A673 (cell line): ENCODE data around the gene DIP2C. TPM values are rescaled to one million over a fixed set of nuclear protein-coding genes. Genes with fewer than 3 reads are reported as not detected.

Experiments used
- BruUV-seq: library from RNA; stranded (reverse); fragments of 400-500 nt; replicated peaks from 2 replicates; lab custom pipeline; 2021; lab: Mats Ljungman, UMichigan
- CTCF ChIA-PET: fragments of 300-600 bp; sonication (Branson Sonifier 250); formaldehyde crosslinking; loops from one replicate; lab custom pipeline; 2022; ENCODE audit warnings: antibody characterized with exemption; lab: Charles Lee
- POLR2A ChIA-PET: fragments of 300-600 bp; sonication (Branson Sonifier 250); formaldehyde crosslinking; loops from one replicate; lab custom pipeline; 2022; ENCODE audit warnings: antibody characterized with exemption; ENCODE audit not compliant: low non-redundant PET; lab: Charles Lee
- DNase-seq: peaks from one replicate; pipeline ENCODE4 v3.0.0-alpha.2; 2015; ENCODE audit warnings: low spot score
- H3K27ac ChIP-seq: fragments of 200-600 bp; sonication (generic); 2 replicates; pipeline ENCODE4 v1.5.1; 2016; ENCODE audit warnings: mixed run types, low read depth, mild to moderate bottlenecking, mixed read lengths, antibody characterized with exemption, low read length; ENCODE audit not compliant: poor library complexity, severe bottlenecking
- H3K27me3 ChIP-seq: fragments of 200-600 bp; sonication (generic); replicated peaks from 2 replicates; pipeline ENCODE4 v1.6.1; 2017; ENCODE audit warnings: mixed run types, low read depth, mild to moderate bottlenecking, mixed read lengths, antibody characterized with exemption, low read length; ENCODE audit not compliant: insufficient read depth, poor library complexity
- H3K36me3 ChIP-seq: fragments of 200-600 bp; sonication (generic); 2 replicates; pipeline ENCODE4 v1.6.1; 2016; ENCODE audit warnings: mixed run types, mild to moderate bottlenecking, mixed read lengths, antibody characterized with exemption, low read length; ENCODE audit not compliant: insufficient read depth, poor library complexity, severe bottlenecking
- H3K4me1 ChIP-seq: fragments of 200-600 bp; sonication (generic); 2 replicates; pipeline ENCODE4 v1.6.1; 2017; ENCODE audit warnings: mixed run types, mild to moderate bottlenecking, mixed read lengths, antibody characterized with exemption, low read length; ENCODE audit not compliant: insufficient read depth, poor library complexity, severe bottlenecking
- H3K4me3 ChIP-seq: fragments of 200-600 bp; sonication (generic); 2 replicates; pipeline ENCODE4 v1.5.1; 2016; ENCODE audit warnings: low read depth, mixed run types, mild to moderate bottlenecking, mixed read lengths, low read length; ENCODE audit not compliant: poor library complexity, severe bottlenecking
- H3K9me3 ChIP-seq: fragments of 200-600 bp; sonication (generic); 2 replicates; pipeline ENCODE4 v1.6.1; 2016; ENCODE audit warnings: mixed run types, low read depth, mild to moderate bottlenecking, mixed read lengths, antibody characterized with exemption, low read length; ENCODE audit not compliant: poor library complexity, severe bottlenecking
- CTCF ChIP-seq: fragments of 300-800, 200-600 bp; sonication (generic); conservative IDR thresholded peaks from 2 replicates; pipeline ENCODE4 v1.5.1; 2017; ENCODE audit warnings: low read depth, mild to moderate bottlenecking, antibody characterized with exemption, low read length, moderate library complexity, mixed read lengths
- EZH2 ChIP-seq: fragments of 200-600 bp; sonication (generic); IDR thresholded peaks from 2 replicates; pipeline ENCODE4 v1.6.1; 2017; ENCODE audit warnings: borderline replicate concordance, low read depth, mild to moderate bottlenecking, mixed read lengths, antibody characterized with exemption, low read length; ENCODE audit not compliant: poor library complexity, severe bottlenecking
- intact Hi-C: fragments of 100-400 bp; cut with micrococcal nuclease; formaldehyde crosslinking; loops from one replicate; pipeline ENCODE4 v1.10.0; 2022; ENCODE audit not compliant: unreplicated experiment
- total RNA-seq: library from RNA; stranded (reverse); gene quantifications from 2 replicates; pipeline ENCODE4 v1.2.3, GENCODE V29; 2021

The DIP2C gene
- total RNA-seq, 1 experiment from 2014 or later: 13.2 TPM

GRCh38 chr10:631266-631665, 58.2 kb downstream of the DIP2C start:
- BruUV-seq: no TSS peak
- no peaks in the 10 kb centered on the region for H3K27me3 ChIP-seq
- H3K27ac ChIP-seq: no peak overlapping the region
- ChIA-PET POLR2A (no interaction called here), CTCF (no interaction called here)
- no peaks in the 10 kb centered on the region for H3K36me3 ChIP-seq
- DNase-seq: no peak
- no peak overlapping the region for H3K4me3 ChIP-seq
- H3K4me1 ChIP-seq: peaks cover 12% of the 10 kb centered on the region
- H3K9me3 ChIP-seq: no peaks in the 10 kb centered on the region
- TF ChIP-seq CTCF (no peak), EZH2 (no peak)
- intact Hi-C loops: no loop called here

GRCh38 chr10:630581-631073, 58.8 kb downstream of the DIP2C start:
- Histone ChIP-seq H3K9me3 (no peaks in the 10 kb centered on the region), H3K27ac (no peak overlapping the region), H3K27me3 (no peaks in the 10 kb centered on the region), H3K4me3 (no peak overlapping the region), H3K36me3 (no peaks in the 10 kb centered on the region), H3K4me1 (peaks cover 12% of the 10 kb centered on the region)
- intact Hi-C loops: no loop called here
- DNase-seq: no peak
- POLR2A ChIA-PET: no interaction called here
- CTCF ChIA-PET: no interaction called here
- BruUV-seq: no TSS peak
- no peak for TF ChIP-seq EZH2
- TF ChIP-seq CTCF: no peak

GRCh38 chr10:629186-629998, 60.1 kb downstream of the DIP2C start:
- Histone ChIP-seq H3K4me1 (peaks cover 12% of the 10 kb centered on the region), H3K4me3 (no peak overlapping the region), H3K36me3 (no peaks in the 10 kb centered on the region), H3K27ac (no peak overlapping the region), H3K9me3 (no peaks in the 10 kb centered on the region), H3K27me3 (no peaks in the 10 kb centered on the region)
- no TSS peak for BruUV-seq
- no peak for TF ChIP-seq CTCF
- TF ChIP-seq EZH2: no peak
- DNase-seq: no peak
- CTCF ChIA-PET: no interaction called here
- POLR2A ChIA-PET: no interaction called here
- intact Hi-C loops: no loop called here
